Measurements from ENCODE around the gene ZNF423.
"Not testable (repeated sequence)": the region's sequence is repeated elsewhere in the genome, so short reads cannot be mapped to it uniquely, and the experiment has no call there.

Gene ZNF423

GRCh38 chr16:49510654-49511305 is 345.1 kb downstream of the ZNF423 start:
- 90% methylated on average over 25 of the region's 25 CpGs for WGBS
- H2AFZ ChIP-seq (ENCODE audit: low read depth, low read length): no peak overlapping the region
- no peak overlapping the region for H3K4ac ChIP-seq (ENCODE audit: low read depth in 1 of 2, low read length in 2 of 2)

DNA sequence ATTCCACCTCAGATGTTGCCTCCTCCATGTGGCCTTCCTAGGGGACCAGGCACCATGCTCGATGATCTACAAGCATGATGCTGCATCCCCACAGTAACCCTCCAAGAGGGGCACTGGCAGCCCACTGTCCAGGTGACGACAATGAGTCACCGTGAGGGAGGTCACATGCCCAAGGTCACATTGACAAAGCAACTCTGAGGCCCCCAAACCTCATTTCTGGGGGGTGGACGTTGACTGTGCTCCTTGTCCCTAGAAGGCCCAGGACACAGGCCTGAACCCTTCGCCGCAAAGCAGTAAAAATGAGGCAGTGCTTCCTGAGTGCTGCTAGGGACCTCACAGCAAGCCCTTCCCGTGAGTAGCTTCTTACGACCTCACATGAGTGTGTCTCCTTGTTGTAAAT is 345.8 kb downstream of the ZNF423 start:
- H3K23ac ChIP-seq (ENCODE audit: low read length in 2 of 2): no peak overlapping the region
- H3K27me3 ChIP-seq (ENCODE audit: control insufficient read depth in 1 of 2, insufficient read depth in 1 of 2, low read length in 2 of 2): no peaks in the 10 kb centered on the region
- H3K36me3 ChIP-seq (ENCODE audit: control insufficient read depth in 1 of 2, insufficient read depth in 2 of 2, low read depth in 1 of 2, low read length in 2 of 2): no peaks in the 10 kb centered on the region
- no peak overlapping the region for H4K91ac ChIP-seq (ENCODE audit: low read length)
- H2BK120ac ChIP-seq (ENCODE audit: low read depth, low read length): no peak overlapping the region
- WGBS: 80% methylated on average over 8 of the region's 8 CpGs
- no peak overlapping the region for H3K27ac ChIP-seq (ENCODE audit: low read length, poor library complexity, severe bottlenecking)
- H3K18ac ChIP-seq (ENCODE audit: low read depth in 1 of 2, low read length in 2 of 2): no peak overlapping the region
- H2BK5ac ChIP-seq (ENCODE audit: low read depth, low read length, poor library complexity, severe bottlenecking): no peak overlapping the region
- no peak overlapping the region for H3K14ac ChIP-seq (ENCODE audit: low read length in 2 of 2)
- H3K9ac ChIP-seq (ENCODE audit: low read length): no peak overlapping the region
- H2AFZ ChIP-seq (ENCODE audit: low read depth, low read length): no peak overlapping the region
- H3K4me3 ChIP-seq (ENCODE audit: insufficient read depth in 1 of 2, low read depth in 1 of 2, low read length in 2 of 2): no peak overlapping the region
- no peaks in the 10 kb centered on the region for H3K79me1 ChIP-seq (replicated peaks; ENCODE audit: low read length, poor library complexity, severe bottlenecking)
- H3K9me3 ChIP-seq (ENCODE audit: control insufficient read depth, low read length): no peaks in the 10 kb centered on the region
- H3K4ac ChIP-seq (ENCODE audit: low read depth in 1 of 2, low read length in 2 of 2): no peak overlapping the region
- no peak overlapping the region for H4K8ac ChIP-seq (ENCODE audit: low read length)
- H2BK12ac ChIP-seq (ENCODE audit: low read length in 2 of 2): no peak overlapping the region
- H3K4me2 ChIP-seq (ENCODE audit: low read length, poor library complexity, severe bottlenecking): no peak overlapping the region
- H3K4me1 ChIP-seq (ENCODE audit: control insufficient read depth, insufficient read depth, low read depth, low read length): no peaks in the 10 kb centered on the region
- no peak overlapping the region for H2AK5ac ChIP-seq (ENCODE audit: low read length, severe bottlenecking)
- no peak for DNase-seq
- no peak overlapping the region for H2BK15ac ChIP-seq (ENCODE audit: low read depth, poor library complexity, severe bottlenecking)

More at GRCh38 chr16:49510654-49511305, 345.1 kb downstream of the ZNF423 start:
- no peak for DNase-seq
- Histone ChIP-seq H3K14ac (ENCODE audit: low read length in 2 of 2) (no peak overlapping the region), H2BK12ac (ENCODE audit: low read length in 2 of 2) (no peak overlapping the region), H3K9ac (ENCODE audit: low read length) (no peak overlapping the region), H3K27me3 (ENCODE audit: control insufficient read depth in 1 of 2, insufficient read depth in 1 of 2, low read length in 2 of 2) (no peaks in the 10 kb centered on the region), H3K4me1 (ENCODE audit: control insufficient read depth, insufficient read depth, low read depth, low read length) (no peaks in the 10 kb centered on the region), H2BK120ac (ENCODE audit: low read depth, low read length) (no peak overlapping the region), H3K27ac (ENCODE audit: low read length, poor library complexity, severe bottlenecking) (no peak overlapping the region), H4K91ac (ENCODE audit: low read length) (no peak overlapping the region), H2BK15ac (ENCODE audit: low read depth, poor library complexity, severe bottlenecking) (no peak overlapping the region), H3K9me3 (ENCODE audit: control insufficient read depth, low read length) (no peaks in the 10 kb centered on the region), H3K36me3 (ENCODE audit: control insufficient read depth in 1 of 2, insufficient read depth in 2 of 2, low read depth in 1 of 2, low read length in 2 of 2) (no peaks in the 10 kb centered on the region), H3K4me2 (ENCODE audit: low read length, poor library complexity, severe bottlenecking) (no peak overlapping the region), H3K79me1 (replicated peaks; ENCODE audit: low read length, poor library complexity, severe bottlenecking) (no peaks in the 10 kb centered on the region), H4K8ac (ENCODE audit: low read length) (no peak overlapping the region), H3K23ac (ENCODE audit: low read length in 2 of 2) (no peak overlapping the region), H3K4me3 (ENCODE audit: insufficient read depth in 1 of 2, low read depth in 1 of 2, low read length in 2 of 2) (no peak overlapping the region), H2BK5ac (ENCODE audit: low read depth, low read length, poor library complexity, severe bottlenecking) (no peak overlapping the region), H3K18ac (ENCODE audit: low read depth in 1 of 2, low read length in 2 of 2) (no peak overlapping the region), H2AK5ac (ENCODE audit: low read length, severe bottlenecking) (no peak overlapping the region)

- not testable (repeated sequence) for H3K27me3 ChIP-seq (ENCODE audit: control insufficient read depth in 1 of 2, insufficient read depth in 1 of 2, low read length in 2 of 2); H3K9ac ChIP-seq (ENCODE audit: low read length); H2BK15ac ChIP-seq (ENCODE audit: low read depth, poor library complexity, severe bottlenecking); H3K18ac ChIP-seq (ENCODE audit: low read depth in 1 of 2, low read length in 2 of 2); H3K23ac ChIP-seq (ENCODE audit: low read length in 2 of 2); H3K79me1 ChIP-seq (replicated peaks; ENCODE audit: low read length, poor library complexity, severe bottlenecking); DNase-seq; H3K4me2 ChIP-seq (ENCODE audit: low read length, poor library complexity, severe bottlenecking); H2BK120ac ChIP-seq (ENCODE audit: low read depth, low read length); H4K91ac ChIP-seq (ENCODE audit: low read length); H3K9me3 ChIP-seq (ENCODE audit: control insufficient read depth, low read length); H2BK12ac ChIP-seq (ENCODE audit: low read length in 2 of 2); H3K4ac ChIP-seq (ENCODE audit: low read depth in 1 of 2, low read length in 2 of 2); H3K14ac ChIP-seq (ENCODE audit: low read length in 2 of 2); H3K27ac ChIP-seq (ENCODE audit: low read length, poor library complexity, severe bottlenecking); H3K4me3 ChIP-seq (ENCODE audit: insufficient read depth in 1 of 2, low read depth in 1 of 2, low read length in 2 of 2); H2AK5ac ChIP-seq (ENCODE audit: low read length, severe bottlenecking); H3K4me1 ChIP-seq (ENCODE audit: control insufficient read depth, insufficient read depth, low read depth, low read length); H3K36me3 ChIP-seq (ENCODE audit: control insufficient read depth in 1 of 2, insufficient read depth in 2 of 2, low read depth in 1 of 2, low read length in 2 of 2); H2BK5ac ChIP-seq (ENCODE audit: low read depth, low read length, poor library complexity, severe bottlenecking); H2AFZ ChIP-seq (ENCODE audit: low read depth, low read length)
- 82% methylated on average over 8 of the region's 8 CpGs for WGBS
- H4K8ac ChIP-seq (ENCODE audit: low read length): peak overlapping the region; percentile 39
Measured at GRCh38 chr16:49506058-49507013, 349.6 kb downstream of the ZNF423 start.

- Histone ChIP-seq H3K14ac (ENCODE audit: low read length in 2 of 2) (no peak overlapping the region), H2BK12ac (ENCODE audit: low read length in 2 of 2) (no peak overlapping the region), H3K23ac (ENCODE audit: low read length in 2 of 2) (no peak overlapping the region), H2AK5ac (ENCODE audit: low read length, severe bottlenecking) (no peak overlapping the region), H3K36me3 (ENCODE audit: control insufficient read depth in 1 of 2, insufficient read depth in 2 of 2, low read depth in 1 of 2, low read length in 2 of 2) (no peaks in the 10 kb centered on the region), H3K4me2 (ENCODE audit: low read length, poor library complexity, severe bottlenecking) (no peak overlapping the region), H2AFZ (ENCODE audit: low read depth, low read length) (no peak overlapping the region), H2BK120ac (ENCODE audit: low read depth, low read length) (no peak overlapping the region), H3K27ac (ENCODE audit: low read length, poor library complexity, severe bottlenecking) (no peak overlapping the region), H3K9me3 (ENCODE audit: control insufficient read depth, low read length) (no peaks in the 10 kb centered on the region), H3K4me1 (ENCODE audit: control insufficient read depth, insufficient read depth, low read depth, low read length) (peaks cover 3% of the 10 kb centered on the region), H3K4me3 (ENCODE audit: insufficient read depth in 1 of 2, low read depth in 1 of 2, low read length in 2 of 2) (no peak overlapping the region), H3K27me3 (ENCODE audit: control insufficient read depth in 1 of 2, insufficient read depth in 1 of 2, low read length in 2 of 2) (no peaks in the 10 kb centered on the region), H4K91ac (ENCODE audit: low read length) (no peak overlapping the region), H2BK15ac (ENCODE audit: low read depth, poor library complexity, severe bottlenecking) (no peak overlapping the region), H3K9ac (ENCODE audit: low read length) (no peak overlapping the region), H4K8ac (ENCODE audit: low read length) (no peak overlapping the region), H2BK5ac (ENCODE audit: low read depth, low read length, poor library complexity, severe bottlenecking) (no peak overlapping the region), H3K79me1 (replicated peaks; ENCODE audit: low read length, poor library complexity, severe bottlenecking) (no peaks in the 10 kb centered on the region), H3K18ac (ENCODE audit: low read depth in 1 of 2, low read length in 2 of 2) (no peak overlapping the region), H3K4ac (ENCODE audit: low read depth in 1 of 2, low read length in 2 of 2) (no peak overlapping the region)
- WGBS: 76% methylated on average over 6 of the region's 6 CpGs
- DNase-seq: no peak
Measured at GRCh38 chr16:49505556-49505955, 350.4 kb downstream of the ZNF423 start.

Measured in mesenchymal stem cell (in vitro differentiated cells and primary cell).